ENCODE data around the gene HBM. TPM values are rescaled to one million over a fixed set of nuclear protein-coding genes. Genes with fewer than 3 reads are reported as not detected.
"Not testable (repeated sequence)": the region's sequence is repeated elsewhere in the genome, so short reads cannot be mapped to it uniquely, and the experiment has no call there.

HBM gene
- total RNA-seq, 1 donor from 2014 or later = 151 TPM

- Histone ChIP-seq H3K9ac (ENCODE audit: low read depth in 1 of 3, low read length in 3 of 3) (no peak overlapping the region), H3K27ac (ENCODE audit: low read depth, low read length) (no peak overlapping the region), H3K27me3 (ENCODE audit: control insufficient read depth in 3 of 3, insufficient read depth in 3 of 3, low read length in 3 of 3) (peaks cover 0 to 9% (median 4%) of the 10 kb centered on the region in 3 donors), H3K36me3 (ENCODE audit: control insufficient read depth in 3 of 3, insufficient read depth in 3 of 3, low read length in 3 of 3) (no peaks in the 10 kb centered on the region), H3K9me3 (ENCODE audit: control insufficient read depth in 3 of 3, low read length in 3 of 3) (no peaks in the 10 kb centered on the region), H3K4me3 (ENCODE audit: low read length in 3 of 3) (no peak overlapping the region), H3K4me1 (ENCODE audit: control insufficient read depth in 3 of 3, insufficient read depth in 3 of 3, low read length in 3 of 3) (no peaks in the 10 kb centered on the region)
Measured at GRCh38 chr16:143047-143446, 22.7 kb upstream of the HBM start.

GRCh38 chr16:143456-143855, 22.3 kb upstream of the HBM start:
- no peaks in the 10 kb centered on the region for H3K4me1 ChIP-seq (ENCODE audit: control insufficient read depth in 3 of 3, insufficient read depth in 3 of 3, low read length in 3 of 3)
- peaks cover under 1 to 11% (median 4%) of the 10 kb centered on the region in 3 donors for H3K27me3 ChIP-seq (ENCODE audit: control insufficient read depth in 3 of 3, insufficient read depth in 3 of 3, low read length in 3 of 3)
- no peak overlapping the region for H3K4me3 ChIP-seq (ENCODE audit: low read length in 3 of 3)
- H3K9ac ChIP-seq (ENCODE audit: low read depth in 1 of 3, low read length in 3 of 3) = no peak overlapping the region
- H3K27ac ChIP-seq (ENCODE audit: low read depth, low read length) = no peak overlapping the region
- no peaks in the 10 kb centered on the region for H3K36me3 ChIP-seq (ENCODE audit: control insufficient read depth in 3 of 3, insufficient read depth in 3 of 3, low read length in 3 of 3)
- H3K9me3 ChIP-seq (ENCODE audit: control insufficient read depth in 3 of 3, low read length in 3 of 3) = no peaks in the 10 kb centered on the region

- no peaks in the 10 kb centered on the region for H3K36me3 ChIP-seq (ENCODE audit: control insufficient read depth in 3 of 3, insufficient read depth in 3 of 3, low read length in 3 of 3)
- no peak overlapping the region for H3K27ac ChIP-seq (ENCODE audit: low read depth, low read length)
- no peaks in the 10 kb centered on the region for H3K9me3 ChIP-seq (ENCODE audit: control insufficient read depth in 3 of 3, low read length in 3 of 3)
- H3K9ac ChIP-seq (ENCODE audit: low read depth in 1 of 3, low read length in 3 of 3) = no peak overlapping the region
- H3K27me3 ChIP-seq (ENCODE audit: control insufficient read depth in 3 of 3, insufficient read depth in 3 of 3, low read length in 3 of 3) = peaks cover 9 to 19% (median 13%) of the 10 kb centered on the region in 3 donors
- no peak overlapping the region for H3K4me3 ChIP-seq (ENCODE audit: low read length in 3 of 3)
- no peaks in the 10 kb centered on the region for H3K4me1 ChIP-seq (ENCODE audit: control insufficient read depth in 3 of 3, insufficient read depth in 3 of 3, low read length in 3 of 3)
Measured at GRCh38 chr16:144797-145252, 21.0 kb upstream of the HBM start.

- Histone ChIP-seq H3K9me3 (ENCODE audit: control insufficient read depth in 3 of 3, low read length in 3 of 3) (no peaks in the 10 kb centered on the region), H3K36me3 (ENCODE audit: control insufficient read depth in 3 of 3, insufficient read depth in 3 of 3, low read length in 3 of 3) (no peaks in the 10 kb centered on the region), H3K27ac (ENCODE audit: low read depth, low read length) (no peak overlapping the region), H3K9ac (ENCODE audit: low read depth in 1 of 3, low read length in 3 of 3) (no peak overlapping the region), H3K27me3 (ENCODE audit: control insufficient read depth in 3 of 3, insufficient read depth in 3 of 3, low read length in 3 of 3) (peaks cover 9 to 19% (median 13%) of the 10 kb centered on the region in 3 donors), H3K4me1 (ENCODE audit: control insufficient read depth in 3 of 3, insufficient read depth in 3 of 3, low read length in 3 of 3) (no peaks in the 10 kb centered on the region), H3K4me3 (ENCODE audit: low read length in 3 of 3) (no peak overlapping the region)
Measured at GRCh38 chr16:146646-147045, 19.1 kb upstream of the HBM start.

- peaks cover 12 to 14% (median 13%) of the 10 kb centered on the region in 3 donors for H3K27me3 ChIP-seq (ENCODE audit: control insufficient read depth in 3 of 3, insufficient read depth in 3 of 3, low read length in 3 of 3)
- no peak overlapping the region for H3K4me3 ChIP-seq (ENCODE audit: low read length in 3 of 3)
- H3K9me3 ChIP-seq (ENCODE audit: control insufficient read depth in 3 of 3, low read length in 3 of 3) = no peaks in the 10 kb centered on the region
- H3K9ac ChIP-seq (ENCODE audit: low read depth in 1 of 3, low read length in 3 of 3) = no peak overlapping the region
- no peak overlapping the region for H3K27ac ChIP-seq (ENCODE audit: low read depth, low read length)
- H3K4me1 ChIP-seq (ENCODE audit: control insufficient read depth in 3 of 3, insufficient read depth in 3 of 3, low read length in 3 of 3) = no peaks in the 10 kb centered on the region
- no peaks in the 10 kb centered on the region for H3K36me3 ChIP-seq (ENCODE audit: control insufficient read depth in 3 of 3, insufficient read depth in 3 of 3, low read length in 3 of 3)
Measured at GRCh38 chr16:149024-149660, 16.6 kb upstream of the HBM start.

- peaks cover 4 to 10% (median 8%) of the 10 kb centered on the region in 3 donors for H3K4me1 ChIP-seq (ENCODE audit: control insufficient read depth in 3 of 3, insufficient read depth in 3 of 3, low read length in 3 of 3)
- no peak within 1 kb of the TSS for H3K27ac ChIP-seq (ENCODE audit: low read depth, low read length)
- no peaks in the 10 kb centered on the region for H3K9me3 ChIP-seq (ENCODE audit: control insufficient read depth in 3 of 3, low read length in 3 of 3)
- H3K9ac ChIP-seq (ENCODE audit: low read depth in 1 of 3, low read length in 3 of 3) = no peak within 1 kb of the TSS
- H3K4me3 ChIP-seq (ENCODE audit: low read length in 3 of 3) = no peak within 1 kb of the TSS
- H3K27me3 ChIP-seq (ENCODE audit: control insufficient read depth in 3 of 3, insufficient read depth in 3 of 3, low read length in 3 of 3) = peaks cover 22 to 33% (median 28%) of the 10 kb centered on the region in 3 donors
- no peaks in the 10 kb centered on the region for H3K36me3 ChIP-seq (ENCODE audit: control insufficient read depth in 3 of 3, insufficient read depth in 3 of 3, low read length in 3 of 3)
Measured at GRCh38 chr16:152141-153128, 13.3 kb upstream of the HBM start, which contains the start of gene HBZ. HBZ (plus strand) TSS chr16:152644; CDS start chr16:152910, 266 bp downstream.

GRCh38 chr16:153129-153521, 12.7 kb upstream of the HBM start:
- peaks cover 22 to 33% (median 28%) of the 10 kb centered on the region in 3 donors for H3K27me3 ChIP-seq (ENCODE audit: control insufficient read depth in 3 of 3, insufficient read depth in 3 of 3, low read length in 3 of 3)

GRCh38 chr16:153550-154216, 12.1 kb upstream of the HBM start:
- H3K36me3 ChIP-seq (ENCODE audit: control insufficient read depth in 3 of 3, insufficient read depth in 3 of 3, low read length in 3 of 3); H3K9me3 ChIP-seq (ENCODE audit: control insufficient read depth in 3 of 3, low read length in 3 of 3); H3K9ac ChIP-seq (ENCODE audit: low read depth in 1 of 3, low read length in 3 of 3); H3K27ac ChIP-seq (ENCODE audit: low read depth, low read length); H3K4me3 ChIP-seq (ENCODE audit: low read length in 3 of 3); H3K4me1 ChIP-seq (ENCODE audit: control insufficient read depth in 3 of 3, insufficient read depth in 3 of 3, low read length in 3 of 3): not testable (repeated sequence)
- peaks cover 18 to 31% (median 27%) of the 10 kb centered on the region in 3 donors for H3K27me3 ChIP-seq (ENCODE audit: control insufficient read depth in 3 of 3, insufficient read depth in 3 of 3, low read length in 3 of 3)

More at GRCh38 chr16:153129-153521, 12.7 kb upstream of the HBM start:
- H3K4me1 ChIP-seq (ENCODE audit: control insufficient read depth in 3 of 3, insufficient read depth in 3 of 3, low read length in 3 of 3); H3K9me3 ChIP-seq (ENCODE audit: control insufficient read depth in 3 of 3, low read length in 3 of 3); H3K27ac ChIP-seq (ENCODE audit: low read depth, low read length); H3K9ac ChIP-seq (ENCODE audit: low read depth in 1 of 3, low read length in 3 of 3); H3K36me3 ChIP-seq (ENCODE audit: control insufficient read depth in 3 of 3, insufficient read depth in 3 of 3, low read length in 3 of 3); H3K4me3 ChIP-seq (ENCODE audit: low read length in 3 of 3): not testable (repeated sequence)

- H3K27me3 ChIP-seq (ENCODE audit: control insufficient read depth in 3 of 3, insufficient read depth in 3 of 3, low read length in 3 of 3) = peaks cover 12 to 29% (median 22%) of the 10 kb centered on the region in 3 donors
- peaks cover 4 to 10% (median 8%) of the 10 kb centered on the region in 3 donors for H3K4me1 ChIP-seq (ENCODE audit: control insufficient read depth in 3 of 3, insufficient read depth in 3 of 3, low read length in 3 of 3)
- peak overlapping the region in 1 of 3 donors; percentile 74 for H3K9ac ChIP-seq (ENCODE audit: low read depth in 1 of 3, low read length in 3 of 3)
- H3K4me3 ChIP-seq (ENCODE audit: low read length in 3 of 3) = peak overlapping the region in 2 of 3 donors; percentile 51 to 67
- no peak overlapping the region for H3K27ac ChIP-seq (ENCODE audit: low read depth, low read length)
- no peaks in the 10 kb centered on the region for H3K36me3 ChIP-seq (ENCODE audit: control insufficient read depth in 3 of 3, insufficient read depth in 3 of 3, low read length in 3 of 3)
- no peaks in the 10 kb centered on the region for H3K9me3 ChIP-seq (ENCODE audit: control insufficient read depth in 3 of 3, low read length in 3 of 3)
Measured at GRCh38 chr16:154217-155030, 11.4 kb upstream of the HBM start.

All from skeletal muscle tissue (tissue), 4 donors.